ENCODE results near the gene RPUSD1.

The RPUSD1 gene

DNA sequence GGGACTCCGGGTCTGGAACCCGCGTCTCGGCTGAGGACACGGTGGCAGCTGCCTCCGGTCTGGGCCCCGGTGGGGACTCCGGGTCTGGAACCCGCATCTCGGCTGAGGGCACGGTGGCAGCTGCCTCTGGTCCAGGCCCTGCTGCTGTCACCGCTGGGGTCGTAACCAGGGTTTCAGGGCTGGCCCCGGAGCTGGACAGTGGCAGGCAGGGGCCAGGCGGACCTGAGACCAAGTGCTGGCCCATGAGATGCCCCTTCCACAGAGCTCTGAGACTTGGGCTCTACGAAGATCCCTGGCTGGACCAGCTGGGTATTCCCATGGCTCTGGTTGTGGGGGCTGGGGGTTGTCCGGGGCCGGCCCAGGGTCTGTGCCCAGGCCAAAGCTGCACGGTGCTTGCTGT is 3.8 kb downstream of the RPUSD1 start:
- TF ChIP-seq, protein P1, sequence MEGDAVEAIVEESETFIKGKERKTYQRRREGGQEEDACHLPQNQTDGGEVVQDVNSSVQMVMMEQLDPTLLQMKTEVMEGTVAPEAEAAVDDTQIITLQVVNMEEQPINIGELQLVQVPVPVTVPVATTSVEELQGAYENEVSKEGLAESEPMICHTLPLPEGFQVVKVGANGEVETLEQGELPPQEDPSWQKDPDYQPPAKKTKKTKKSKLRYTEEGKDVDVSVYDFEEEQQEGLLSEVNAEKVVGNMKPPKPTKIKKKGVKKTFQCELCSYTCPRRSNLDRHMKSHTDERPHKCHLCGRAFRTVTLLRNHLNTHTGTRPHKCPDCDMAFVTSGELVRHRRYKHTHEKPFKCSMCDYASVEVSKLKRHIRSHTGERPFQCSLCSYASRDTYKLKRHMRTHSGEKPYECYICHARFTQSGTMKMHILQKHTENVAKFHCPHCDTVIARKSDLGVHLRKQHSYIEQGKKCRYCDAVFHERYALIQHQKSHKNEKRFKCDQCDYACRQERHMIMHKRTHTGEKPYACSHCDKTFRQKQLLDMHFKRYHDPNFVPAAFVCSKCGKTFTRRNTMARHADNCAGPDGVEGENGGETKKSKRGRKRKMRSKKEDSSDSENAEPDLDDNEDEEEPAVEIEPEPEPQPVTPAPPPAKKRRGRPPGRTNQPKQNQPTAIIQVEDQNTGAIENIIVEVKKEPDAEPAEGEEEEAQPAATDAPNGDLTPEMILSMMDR (IDR thresholded peaks at IDR 0.05; ENCODE audit: low read depth, low read length), result no peak
- peaks cover 19% of the 10 kb centered on the region for H3K36me3 ChIP-seq
- no peak overlapping the region for H3K4me3 ChIP-seq (ENCODE audit: low read depth, low read length)
- H3K27me3 ChIP-seq, result no peaks in the 10 kb centered on the region
- DNase-seq, result no peak
- no peaks in the 10 kb centered on the region for H3K9me3 ChIP-seq
- peaks cover 11% of the 10 kb centered on the region for H3K4me1 ChIP-seq

DNA sequence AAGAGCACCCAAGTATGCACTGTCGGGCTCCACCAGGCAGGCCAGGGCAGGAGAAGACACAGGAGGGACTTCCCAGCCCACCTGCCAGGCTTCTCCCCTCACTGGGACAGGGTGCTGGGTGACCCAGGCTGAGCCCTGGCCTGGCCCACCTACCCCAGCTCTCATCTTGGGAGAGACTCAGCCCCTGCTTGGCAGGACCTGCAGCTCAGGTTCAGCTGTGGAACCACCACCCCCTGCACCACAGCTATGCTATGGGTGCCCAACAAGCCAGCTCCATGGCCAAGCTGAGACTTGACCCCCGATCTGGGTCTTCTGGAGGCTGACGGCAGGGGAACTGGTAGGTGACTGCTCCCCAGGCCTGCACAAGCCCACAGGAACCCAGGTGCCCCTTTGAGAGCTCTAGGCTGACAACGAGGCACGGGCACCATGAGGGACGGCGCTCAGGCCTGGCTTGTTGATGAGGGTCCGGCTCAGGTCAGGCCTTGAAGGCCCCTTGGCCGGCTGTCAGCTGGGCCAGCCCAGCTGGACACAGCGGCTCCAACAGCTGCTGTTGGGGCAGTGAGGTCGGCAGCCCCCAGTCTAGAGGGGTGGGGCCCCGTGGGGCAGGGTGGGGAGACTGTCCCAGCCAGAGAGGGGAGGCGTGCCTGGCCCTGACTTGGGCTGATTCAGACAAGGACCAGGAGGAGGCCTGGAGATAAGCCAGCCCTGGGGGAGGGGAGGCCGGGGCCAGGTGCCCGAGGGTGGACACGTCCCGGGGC is 4.6 kb downstream of the RPUSD1 start:
- peaks cover 19% of the 10 kb centered on the region for H3K36me3 ChIP-seq
- peaks cover 11% of the 10 kb centered on the region for H3K4me1 ChIP-seq
- no peak overlapping the region for H3K4me3 ChIP-seq (ENCODE audit: low read depth, low read length)
- TF ChIP-seq, protein P1 (IDR thresholded peaks at IDR 0.05; ENCODE audit: low read depth, low read length), result no peak
- H3K27me3 ChIP-seq, result no peaks in the 10 kb centered on the region
- peak; percentile 45 for DNase-seq
- no peaks in the 10 kb centered on the region for H3K9me3 ChIP-seq

DNA sequence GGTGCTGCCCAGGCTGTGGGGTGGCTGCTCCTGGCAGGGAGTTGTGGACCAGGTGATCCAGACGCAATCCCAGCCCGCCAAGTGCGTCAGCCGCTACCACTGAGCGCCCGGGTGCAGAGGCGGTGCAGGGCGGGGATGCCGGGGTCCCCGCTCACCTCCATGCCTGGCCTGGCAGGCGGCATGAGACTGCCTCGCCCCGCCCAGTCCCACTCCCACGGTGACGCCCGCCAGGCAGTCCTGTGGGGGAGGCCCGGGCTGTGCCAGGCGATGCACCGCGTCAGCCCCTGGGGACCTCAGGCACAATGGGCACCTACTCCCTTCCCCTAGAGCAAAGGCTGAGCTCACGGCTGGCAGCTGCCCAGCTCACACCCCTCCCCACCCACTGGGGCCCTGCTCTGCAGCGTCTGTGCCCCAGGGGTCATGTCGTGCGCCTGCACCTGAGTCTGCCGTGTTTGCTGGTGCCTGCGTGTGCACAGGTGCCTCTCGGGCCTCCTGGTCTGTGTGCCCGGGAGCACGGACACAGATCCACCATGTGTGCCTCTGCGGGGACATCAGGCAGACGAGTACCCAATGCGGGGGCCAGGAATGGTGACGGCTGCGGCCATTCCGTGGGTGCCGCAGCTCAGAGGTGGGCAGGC is 5.3 kb downstream of the RPUSD1 start:
- Histone ChIP-seq H3K4me1 (peaks cover 11% of the 10 kb centered on the region), H3K4me3 (ENCODE audit: low read depth, low read length) (no peak overlapping the region), H3K36me3 (peaks cover 19% of the 10 kb centered on the region), H3K27me3 (no peaks in the 10 kb centered on the region), H3K9me3 (no peaks in the 10 kb centered on the region)
- TF ChIP-seq, protein P1 (IDR thresholded peaks at IDR 0.05; ENCODE audit: low read depth, low read length), result no peak
- DNase-seq, result peak; percentile 55

DNA sequence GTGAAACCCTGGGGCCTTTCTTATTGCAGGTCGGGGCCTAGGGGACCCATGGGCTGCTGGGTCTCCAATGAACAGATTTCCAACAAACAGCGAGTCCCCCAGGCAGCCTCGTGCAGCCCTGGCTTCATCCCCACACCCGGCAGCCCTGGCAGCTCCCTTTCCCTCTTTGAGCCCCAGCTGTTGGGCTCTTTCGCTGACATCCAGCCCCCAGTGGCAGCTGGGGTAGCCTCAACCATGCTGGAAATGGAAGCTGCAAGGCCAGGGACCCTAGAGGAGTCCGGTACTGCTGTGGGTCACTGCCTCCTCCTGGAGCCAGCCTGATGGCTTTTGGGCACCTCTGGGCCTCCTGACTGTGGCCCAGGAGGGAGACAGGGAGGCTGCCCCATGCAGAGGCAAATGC is 5.9 kb downstream of the RPUSD1 start:
- no peaks in the 10 kb centered on the region for H3K9me3 ChIP-seq
- H3K4me1 ChIP-seq, result peaks cover 11% of the 10 kb centered on the region
- TF ChIP-seq, protein P1 (IDR thresholded peaks at IDR 0.05; ENCODE audit: low read depth, low read length), result no peak
- H3K36me3 ChIP-seq, result peaks cover 19% of the 10 kb centered on the region
- no peak overlapping the region for H3K4me3 ChIP-seq (ENCODE audit: low read depth, low read length)
- no peaks in the 10 kb centered on the region for H3K27me3 ChIP-seq
- no peak for DNase-seq

DNA sequence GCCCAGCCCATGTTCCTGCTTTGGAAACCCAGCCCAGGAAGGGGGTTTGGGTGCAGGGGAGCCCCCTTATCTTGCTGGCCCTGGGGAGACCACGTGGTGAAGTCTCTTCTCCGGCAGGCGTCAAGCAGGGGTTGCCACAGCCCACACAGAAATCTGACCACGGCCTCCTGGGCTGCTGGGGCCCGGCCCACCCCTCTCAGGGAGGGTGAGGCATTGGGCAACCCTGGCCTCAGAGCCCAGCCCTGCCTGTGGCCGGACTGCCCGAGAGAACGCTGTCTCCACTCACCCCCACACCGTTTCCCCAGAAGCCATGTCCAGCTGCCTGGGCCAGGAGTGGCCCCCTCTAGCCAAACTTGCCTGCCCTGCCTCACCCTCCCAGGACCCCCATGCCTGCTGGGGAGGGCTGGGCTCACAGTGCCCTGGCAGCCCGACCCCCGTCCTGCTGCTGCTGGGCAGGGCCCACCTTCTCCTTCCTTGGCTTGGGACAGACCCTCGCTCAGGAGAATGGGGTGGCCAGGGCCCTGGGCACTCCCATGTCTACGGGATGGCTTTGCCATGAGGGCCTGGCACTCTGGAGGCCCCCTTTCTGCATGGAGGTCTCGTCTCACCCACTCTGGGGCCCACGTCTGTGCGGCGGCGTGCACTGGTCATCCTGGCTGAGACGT is 6.7 kb downstream of the RPUSD1 start:
- TF ChIP-seq, protein P1 (IDR thresholded peaks at IDR 0.05; ENCODE audit: low read depth, low read length), result no peak
- H3K9me3 ChIP-seq, result no peaks in the 10 kb centered on the region
- no peak for DNase-seq
- H3K4me3 ChIP-seq (ENCODE audit: low read depth, low read length), result no peak overlapping the region
- H3K27me3 ChIP-seq, result no peaks in the 10 kb centered on the region
- peaks cover 15% of the 10 kb centered on the region for H3K36me3 ChIP-seq
- H3K4me1 ChIP-seq, result peaks cover 11% of the 10 kb centered on the region
